Embryonic facial prominence (tissue), 1 donor: ENCODE results near the gene SHC1.

Source experiments
- DNase-seq: peaks from one replicate; pipeline ENCODE4 v3.0.0-alpha.2; 2016; ENCODE audit errors: extremely low spot score

Gene SHC1

GRCh38 chr1:154973344-154974101, 3.0 kb upstream of the SHC1 start:
- DNase-seq, result peak; percentile 87

GRCh38 chr1:154972517-154973343, 2.2 kb upstream of the SHC1 start:
- no peak for DNase-seq

GRCh38 chr1:154972213-154972516, 1.6 kb upstream of the SHC1 start:
- no peak for DNase-seq

GRCh38 chr1:154971341-154971998, 923 bp upstream of the SHC1 start:
- DNase-seq, result no peak

GRCh38 chr1:154969860-154970452, 591 bp downstream of the SHC1 start:
- no peak for DNase-seq

GRCh38 chr1:154969246-154969645, 1.3 kb downstream of the SHC1 start:
- no peak for DNase-seq

- DNase-seq, result no peak
Measured at GRCh38 chr1:154968731-154969130, 1.8 kb downstream of the SHC1 start.

- no peak for DNase-seq
Measured at GRCh38 chr1:154967331-154967950, 3.1 kb downstream of the SHC1 start.

GRCh38 chr1:154966111-154966510, 4.4 kb downstream of the SHC1 start:
- no peak for DNase-seq

GRCh38 chr1:154964359-154964758, 6.2 kb downstream of the SHC1 start:
- DNase-seq, result no peak

- no peak for DNase-seq
Measured at GRCh38 chr1:154963643-154964042, 6.9 kb downstream of the SHC1 start.

- DNase-seq, result no peak
Measured at GRCh38 chr1:154962795-154963330, 7.7 kb downstream of the SHC1 start.

GRCh38 chr1:154962156-154962749, 8.3 kb downstream of the SHC1 start:
- DNase-seq, result no peak

- DNase-seq, result no peak
Measured at GRCh38 chr1:154961207-154962155, 9.1 kb downstream of the SHC1 start, which contains the start of gene PYGO2. Gene PYGO2, minus strand, starts transcription at chr1:154961782. Its CDS starts 206 bp downstream, at chr1:154961576.

- no peak for DNase-seq
Measured at GRCh38 chr1:154960446-154961136, 10.0 kb downstream of the SHC1 start.

- no peak for DNase-seq
Measured at GRCh38 chr1:154959426-154959780, 11.1 kb downstream of the SHC1 start.

GRCh38 chr1:154958681-154959425, 11.7 kb downstream of the SHC1 start:
- no peak for DNase-seq

GRCh38 chr1:154958036-154958435, 12.5 kb downstream of the SHC1 start:
- no peak for DNase-seq
